Upper lobe of left lung (tissue), 6 donors: ENCODE results near the gene RIIAD1. TPM values are rescaled to one million over a fixed set of nuclear protein-coding genes. Genes with fewer than 3 reads are reported as not detected.

Experiments
- ATAC-seq, 2 donors: fragments of 200-7000 bp; cut with Tn5 transposase; one replicate each; pipeline ENCODE4 v1.9.1; 2022; ENCODE audit warnings: mild to moderate bottlenecking in 2 of 2, moderate library complexity in 2 of 2; ENCODE audit not compliant: low FRiP score in 2 of 2
- DNase-seq, 2 donors: peaks; one replicate each; pipeline ENCODE4 v3.0.0-alpha.2; 2019 to 2020
- H3K27ac ChIP-seq, 4 donors: fragments of 200-600 bp; sonication (generic); one replicate each; pipeline ENCODE4 v1.5.1; 2016 to 2019
- H3K27me3 ChIP-seq, 4 donors: fragments of 200-600 bp; sonication (generic); one replicate each; pipeline ENCODE4 v1.5.1; 2017 to 2019
- H3K36me3 ChIP-seq, 4 donors: fragments of 200-600 bp; sonication (generic); one replicate each; pipeline ENCODE4 v1.5.1; 2016 to 2019
- H3K4me1 ChIP-seq, 4 donors: fragments of 200-600 bp; sonication (generic); one replicate each; pipeline ENCODE4 v1.5.1; 2018 to 2019
- H3K4me3 ChIP-seq, 4 donors: fragments of 200-600 bp; sonication (generic); one replicate each; pipeline ENCODE4 v1.5.1; 2017 to 2019; ENCODE audit warnings: mild to moderate bottlenecking in 2 of 4, moderate library complexity in 1 of 4
- H3K9me3 ChIP-seq, 4 donors: fragments of 200-600 bp; sonication (generic); one replicate each; pipeline ENCODE4 v1.5.1; 2018 to 2019
- EP300 ChIP-seq, 4 donors: sonication (generic); formaldehyde crosslinking; IDR thresholded peaks; one replicate each; pipeline ENCODE4 v1.5.1; 2017; ENCODE audit warnings: antibody characterized with exemption in 4 of 4, control low read depth in 2 of 4
- POLR2A ChIP-seq, 4 donors: fragments of 450-650 bp; IDR thresholded peaks; one replicate each; pipeline ENCODE4 v1.5.1; 2016 to 2017; ENCODE audit warnings: antibody characterized with exemption in 4 of 4, mild to moderate bottlenecking in 2 of 4
- POLR2AphosphoS5 ChIP-seq, 2 donors: sonication (generic); formaldehyde crosslinking; IDR thresholded peaks; one replicate each; pipeline ENCODE4 v1.5.1; 2017; ENCODE audit warnings: antibody characterized with exemption in 2 of 2
- WGBS, 2 donors: methylation state at CpG; one replicate each; pipeline ENCODE4 v1.1.5; 2017 to 2018; 5-methylcytosine and 5-hydroxymethylcytosine counted together
- total RNA-seq, 6 donors: library from RNA; depleted of rRNA in 4 of 6; stranded (reverse); fragments of >200 nt in 4 of 6; gene quantifications; one replicate each; pipeline versions ENCODE4 v1.1.0 to v1.2.1, GENCODE V29; 2016 to 2021
- TF ChIP-seq, protein P1 (sequence below), 6 experiments: fragments of 450-650 bp in 4 of 6; fragments of 200-600 bp in 2 of 6; sonication (generic) in 2 of 6; IDR thresholded peaks; one replicate each; pipeline ENCODE4 v1.5.1; 2016 to 2019; ENCODE audit warnings: antibody characterized with exemption in 6 of 6
- donor health status: DM: no; HTN: no; CAD: no; lungs with moderate emphysema.
- donor health status: DM: no; HTN: yes; CAD: no; lungs with severe emphysema.

RIIAD1 gene
- total RNA-seq, 6 donors from 2014 or later: 2.5 to 20.7 (median 6.3) TPM; not detected in 2

DNA sequence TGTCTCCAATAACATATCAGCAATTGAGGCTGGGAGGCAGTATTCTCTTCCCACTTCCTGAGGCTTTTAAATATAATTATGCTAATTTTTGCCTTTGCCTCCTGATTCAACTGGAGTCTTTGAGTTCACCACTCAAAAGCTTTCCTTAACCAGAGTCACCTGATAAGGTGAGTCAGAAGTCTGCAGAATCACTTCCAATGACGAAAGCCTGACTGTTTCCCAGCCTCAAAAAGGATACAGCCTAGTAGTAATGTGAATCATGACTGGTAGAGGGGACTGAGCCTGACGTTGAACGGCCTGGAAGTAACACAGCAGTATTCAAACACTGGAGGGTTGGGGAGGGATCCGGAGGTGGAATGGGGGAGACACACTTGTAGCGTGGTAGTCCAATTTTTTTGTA lies 52.4 kb downstream of the RIIAD1 start:
- Histone ChIP-seq H3K27me3 (no peaks in the 10 kb centered on the region), H3K4me1 (no peaks in the 10 kb centered on the region), H3K27ac (no peak overlapping the region), H3K9me3 (no peaks in the 10 kb centered on the region), H3K4me3 (no peak overlapping the region), H3K36me3 (peaks cover 8 to 46% (median 20%) of the 10 kb centered on the region in 4 donors)
- TF ChIP-seq EP300 (IDR thresholded peaks at IDR 0.05) (peak in 1 of 4 donors; percentile 3), POLR2AphosphoS5 (IDR thresholded peaks at IDR 0.05) (no peak)
- DNase-seq: peak in 1 of 2 donors; percentile 25
- 85 to 88% methylated on average over 5 of the region's 5 CpGs for WGBS, 2 donors
- peak in 1 of 2 donors; percentile 43 for ATAC-seq

GRCh38 chr1:151774256-151774922 lies 53.1 kb downstream of the RIIAD1 start:
- Histone ChIP-seq H3K4me1 (no peaks in the 10 kb centered on the region), H3K4me3 (no peak overlapping the region), H3K9me3 (no peaks in the 10 kb centered on the region), H3K27me3 (no peaks in the 10 kb centered on the region), H3K27ac (no peak overlapping the region), H3K36me3 (peaks cover 11 to 53% (median 23%) of the 10 kb centered on the region in 4 donors)
- DNase-seq (no peak), ATAC-seq (no peak)
- 78 to 88% methylated on average over 3 of the region's 3 CpGs for WGBS, 2 donors
- TF ChIP-seq, protein P1, sequence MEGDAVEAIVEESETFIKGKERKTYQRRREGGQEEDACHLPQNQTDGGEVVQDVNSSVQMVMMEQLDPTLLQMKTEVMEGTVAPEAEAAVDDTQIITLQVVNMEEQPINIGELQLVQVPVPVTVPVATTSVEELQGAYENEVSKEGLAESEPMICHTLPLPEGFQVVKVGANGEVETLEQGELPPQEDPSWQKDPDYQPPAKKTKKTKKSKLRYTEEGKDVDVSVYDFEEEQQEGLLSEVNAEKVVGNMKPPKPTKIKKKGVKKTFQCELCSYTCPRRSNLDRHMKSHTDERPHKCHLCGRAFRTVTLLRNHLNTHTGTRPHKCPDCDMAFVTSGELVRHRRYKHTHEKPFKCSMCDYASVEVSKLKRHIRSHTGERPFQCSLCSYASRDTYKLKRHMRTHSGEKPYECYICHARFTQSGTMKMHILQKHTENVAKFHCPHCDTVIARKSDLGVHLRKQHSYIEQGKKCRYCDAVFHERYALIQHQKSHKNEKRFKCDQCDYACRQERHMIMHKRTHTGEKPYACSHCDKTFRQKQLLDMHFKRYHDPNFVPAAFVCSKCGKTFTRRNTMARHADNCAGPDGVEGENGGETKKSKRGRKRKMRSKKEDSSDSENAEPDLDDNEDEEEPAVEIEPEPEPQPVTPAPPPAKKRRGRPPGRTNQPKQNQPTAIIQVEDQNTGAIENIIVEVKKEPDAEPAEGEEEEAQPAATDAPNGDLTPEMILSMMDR (IDR thresholded peaks at IDR 0.05): no peak
- TF ChIP-seq EP300 (IDR thresholded peaks at IDR 0.05): no peak
- no peak for TF ChIP-seq POLR2AphosphoS5 (IDR thresholded peaks at IDR 0.05)
- no peak for TF ChIP-seq POLR2A (IDR thresholded peaks at IDR 0.05)

DNA sequence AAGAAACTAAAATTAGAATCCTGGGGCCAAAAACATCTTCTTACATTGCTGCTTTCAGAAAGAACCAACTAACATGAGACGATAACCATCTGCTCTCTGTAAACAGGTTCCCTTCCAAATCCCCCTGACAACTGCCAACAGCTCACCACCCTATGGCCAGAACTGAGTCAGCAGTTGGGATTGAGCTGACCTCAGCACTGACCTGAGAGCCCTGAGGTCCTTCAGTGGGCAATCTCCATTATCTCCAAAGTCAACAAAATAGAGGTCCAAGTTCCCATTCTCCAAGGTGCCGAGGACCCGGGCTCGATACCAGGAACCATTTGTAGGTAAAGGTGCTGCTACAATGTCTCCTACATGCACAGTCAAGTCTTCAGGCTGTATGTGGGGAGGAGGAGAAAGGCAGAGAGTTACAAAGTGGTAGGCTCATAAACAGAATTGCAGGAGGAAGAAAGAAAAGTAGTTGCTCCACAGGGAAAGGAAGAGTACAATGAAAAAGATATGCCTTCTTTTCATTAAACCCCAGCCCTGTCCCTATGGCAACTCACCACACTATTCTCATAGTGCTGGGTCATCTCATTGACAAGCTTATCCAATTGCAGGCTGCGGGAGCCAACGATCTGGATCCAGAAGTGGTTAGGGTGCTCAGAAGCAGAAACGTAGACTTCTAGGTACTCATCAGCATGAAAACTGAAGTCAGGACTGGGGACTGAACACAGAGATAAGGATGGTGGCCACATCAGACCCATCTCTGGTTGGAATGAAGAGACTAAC lies 54.8 kb downstream of the RIIAD1 start:
- H3K4me1 ChIP-seq: no peaks in the 10 kb centered on the region
- TF ChIP-seq, protein P1 (IDR thresholded peaks at IDR 0.05): no peak
- TF ChIP-seq POLR2AphosphoS5 (IDR thresholded peaks at IDR 0.05): no peak
- TF ChIP-seq POLR2A (IDR thresholded peaks at IDR 0.05): no peak
- no peak for TF ChIP-seq EP300 (IDR thresholded peaks at IDR 0.05)
- H3K4me3 ChIP-seq: no peak overlapping the region
- 89 to 92% methylated on average over 7 of the region's 7 CpGs for WGBS, 2 donors
- H3K27me3 ChIP-seq: no peaks in the 10 kb centered on the region
- H3K27ac ChIP-seq: no peak overlapping the region
- DNase-seq (no peak), ATAC-seq (no peak)
- peaks cover 11 to 62% (median 25%) of the 10 kb centered on the region in 4 donors for H3K36me3 ChIP-seq
- H3K9me3 ChIP-seq: no peaks in the 10 kb centered on the region

DNA sequence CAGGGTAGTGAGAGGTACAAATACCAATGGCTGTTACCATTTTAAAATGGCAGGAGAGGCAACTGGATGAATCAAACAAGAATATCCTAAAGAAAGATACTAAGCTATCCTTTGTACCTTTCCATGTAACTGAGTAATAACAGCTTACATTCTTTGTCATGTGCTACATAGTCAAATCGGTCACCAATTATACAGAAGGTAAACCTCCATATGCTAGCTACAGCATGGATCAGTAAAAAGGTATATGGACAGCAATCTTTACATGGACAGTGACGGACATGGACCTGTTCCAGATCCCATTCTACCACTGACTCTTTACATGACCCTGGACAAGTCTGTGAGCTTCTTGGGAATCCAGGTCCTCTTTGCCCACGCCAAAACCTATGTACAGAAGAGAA lies 55.3 kb downstream of the RIIAD1 start:
- no peak overlapping the region for H3K27ac ChIP-seq
- 97 to 98% methylated on average over 3 of the region's 3 CpGs for WGBS, 2 donors
- no peaks in the 10 kb centered on the region for H3K4me1 ChIP-seq
- no peak for ATAC-seq
- H3K4me3 ChIP-seq: no peak overlapping the region
- TF ChIP-seq EP300 (IDR thresholded peaks at IDR 0.05) (no peak), POLR2A (IDR thresholded peaks at IDR 0.05) (no peak), POLR2AphosphoS5 (IDR thresholded peaks at IDR 0.05) (no peak)
- TF ChIP-seq, protein P1 (IDR thresholded peaks at IDR 0.05): no peak
- DNase-seq: no peak
- peaks cover 11 to 66% (median 27%) of the 10 kb centered on the region in 4 donors for H3K36me3 ChIP-seq
- H3K27me3 ChIP-seq: no peaks in the 10 kb centered on the region
- H3K9me3 ChIP-seq: no peaks in the 10 kb centered on the region

DNA sequence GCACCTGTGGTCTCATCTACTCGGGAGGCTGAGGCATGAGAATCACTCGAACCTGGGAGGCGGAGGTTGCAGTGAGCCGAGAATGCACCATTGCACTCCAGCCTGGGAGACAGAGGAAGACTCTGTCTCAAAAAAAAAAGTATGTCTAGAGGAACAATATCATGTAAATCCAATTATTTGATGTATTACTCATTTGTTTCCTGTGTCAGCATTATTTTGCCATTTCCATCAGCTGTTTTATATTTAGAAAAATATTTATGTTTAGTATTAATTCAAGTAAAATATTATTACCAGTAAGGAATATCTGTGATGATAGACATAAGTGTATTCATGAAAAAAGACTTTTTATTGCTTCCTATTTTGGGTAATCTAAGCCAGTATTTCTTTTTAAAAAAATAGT lies 56.0 kb downstream of the RIIAD1 start:
- H3K9me3 ChIP-seq: no peaks in the 10 kb centered on the region
- peaks cover 11 to 67% (median 27%) of the 10 kb centered on the region in 4 donors for H3K36me3 ChIP-seq
- H3K4me3 ChIP-seq: no peak overlapping the region
- WGBS, 2 donors: 93% methylated on average over 4 of the region's 4 CpGs
- H3K27me3 ChIP-seq: no peaks in the 10 kb centered on the region
- H3K27ac ChIP-seq: no peak overlapping the region
- TF ChIP-seq POLR2AphosphoS5 (IDR thresholded peaks at IDR 0.05): no peak
- TF ChIP-seq, protein P1 (IDR thresholded peaks at IDR 0.05): no peak
- TF ChIP-seq POLR2A (IDR thresholded peaks at IDR 0.05): no peak
- no peak for TF ChIP-seq EP300 (IDR thresholded peaks at IDR 0.05)
- DNase-seq (no peak), ATAC-seq (no peak)
- no peaks in the 10 kb centered on the region for H3K4me1 ChIP-seq
